Activated naive CD8-positive, alpha-beta T cell treated with anti-CD3 and anti-CD28 coated beads, Interleukin-2, amount 10 ng/mL, durations not matched to agents 7 days and 5 days (primary cell): Measurements from ENCODE around the gene HBP1. TPM values are rescaled to one million over a fixed set of nuclear protein-coding genes. Genes with fewer than 3 reads are reported as not detected.
"Not testable (repeated sequence)": the region's sequence is repeated elsewhere in the genome, so short reads cannot be mapped to it uniquely, and the experiment has no call there.

ENCODE experiments used
- ATAC-seq: fragments of 150-1000 bp; cut with Tn5 transposase; one replicate; pipeline ENCODE4 v1.10.0; 2021; ENCODE audit warnings: low read depth, moderate library complexity
- POLR2A ChIA-PET: fragments of 350-600 bp; sonication (Branson Sonifier 250); formaldehyde crosslinking; loops from one replicate; lab custom pipeline; 2021; ENCODE audit warnings: antibody characterized with exemption; lab: Charles Lee
- DNase-seq: peaks from one replicate; pipeline ENCODE4 v3.0.0; 2021
- H3K27ac Mint-ChIP-seq: one replicate; pipeline ENCODE4 v1.8.0; 2022; ENCODE audit warnings: mild to moderate bottlenecking, mixed read lengths
- H3K27me3 Mint-ChIP-seq: one replicate; pipeline ENCODE4 v1.8.0; 2022; ENCODE audit warnings: mild to moderate bottlenecking, moderate library complexity, mixed read lengths
- H3K36me3 Mint-ChIP-seq: one replicate; pipeline ENCODE4 v1.8.0; 2021; ENCODE audit warnings: mild to moderate bottlenecking, mixed read lengths
- H3K4me1 Mint-ChIP-seq: one replicate; pipeline ENCODE4 v1.8.0; 2021; ENCODE audit warnings: mixed read lengths
- H3K4me3 Mint-ChIP-seq: one replicate; pipeline ENCODE4 v1.8.0; 2022; ENCODE audit warnings: mild to moderate bottlenecking, moderate library complexity, mixed read lengths
- H3K9me3 Mint-ChIP-seq: one replicate; pipeline ENCODE4 v1.8.0; 2021; ENCODE audit warnings: mixed read lengths
- total RNA-seq, 2 experiments: library from RNA; stranded (reverse); gene quantifications; one replicate each; pipeline ENCODE4 v1.2.3, GENCODE V29; 2021

HBP1 gene, protein sequence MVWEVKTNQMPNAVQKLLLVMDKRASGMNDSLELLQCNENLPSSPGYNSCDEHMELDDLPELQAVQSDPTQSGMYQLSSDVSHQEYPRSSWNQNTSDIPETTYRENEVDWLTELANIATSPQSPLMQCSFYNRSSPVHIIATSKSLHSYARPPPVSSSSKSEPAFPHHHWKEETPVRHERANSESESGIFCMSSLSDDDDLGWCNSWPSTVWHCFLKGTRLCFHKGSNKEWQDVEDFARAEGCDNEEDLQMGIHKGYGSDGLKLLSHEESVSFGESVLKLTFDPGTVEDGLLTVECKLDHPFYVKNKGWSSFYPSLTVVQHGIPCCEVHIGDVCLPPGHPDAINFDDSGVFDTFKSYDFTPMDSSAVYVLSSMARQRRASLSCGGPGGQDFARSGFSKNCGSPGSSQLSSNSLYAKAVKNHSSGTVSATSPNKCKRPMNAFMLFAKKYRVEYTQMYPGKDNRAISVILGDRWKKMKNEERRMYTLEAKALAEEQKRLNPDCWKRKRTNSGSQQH
- 10 to 100 TPM; 56.4 to 58.3 TPM for total RNA-seq

DNA sequence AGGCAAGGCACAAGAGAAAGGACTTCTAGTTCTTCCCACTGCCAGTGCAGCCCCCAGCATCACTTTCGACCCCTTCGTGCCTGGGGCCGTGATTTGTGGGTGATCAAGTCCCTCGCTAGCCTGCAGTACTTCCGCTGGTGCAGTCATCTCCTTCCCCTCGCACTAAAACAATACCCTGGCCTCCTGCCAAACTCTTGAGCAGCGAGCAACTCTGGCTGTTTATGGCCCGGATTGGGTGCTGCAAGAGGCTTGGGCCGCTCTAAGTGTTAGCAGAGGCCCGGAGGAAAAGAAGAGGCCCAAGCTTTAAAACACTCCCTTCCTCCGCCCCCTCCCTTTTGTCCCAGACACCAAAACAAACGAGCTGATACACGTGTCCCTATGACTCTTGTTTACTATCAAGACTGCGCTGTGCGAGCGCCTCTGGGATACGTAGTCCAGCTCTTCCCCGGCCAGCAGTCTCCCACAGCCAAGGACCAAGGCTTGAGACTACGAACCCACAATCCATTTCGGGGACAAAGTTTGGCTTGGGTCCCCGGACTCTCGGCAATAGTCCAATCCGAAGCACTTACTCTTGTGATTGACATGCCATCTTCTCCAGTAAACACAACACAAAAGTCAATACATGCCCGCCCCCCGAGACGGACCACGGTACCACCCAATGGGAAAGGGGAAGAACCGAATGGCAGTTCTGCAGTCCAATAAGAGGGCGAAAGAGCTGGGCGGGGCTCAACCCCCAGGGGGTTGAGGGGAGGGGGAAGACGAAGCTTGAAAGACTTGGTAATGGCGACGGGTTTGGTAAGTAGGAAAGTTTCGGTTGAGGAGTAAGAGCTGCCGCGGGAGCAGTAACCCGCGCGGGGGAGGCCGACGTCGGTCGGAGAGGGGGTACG is at the start of gene HBP1:
Gene HBP1, plus strand, starts transcription at position 771 of the 887 bp plus-strand sequence. CDS start 10,891 bp downstream, outside the sequence.
- peaks cover 2% of the 10 kb centered on the region for H3K27me3 Mint-ChIP-seq
- peaks cover 17% of the 10 kb centered on the region for H3K4me1 Mint-ChIP-seq
- ATAC-seq (peak; percentile 89), DNase-seq (peak; percentile 90)
- POLR2A ChIA-PET: interaction anchor here (0.7 to 2.9 kb wide), 18 partner anchors 8 to 1097 kb away, joined by 3 to 19 read pairs (median 4); partner anchors contain the start of genes CBLL1, COG5, DLD and DUS4L
- H3K36me3 Mint-ChIP-seq: peaks cover 1% of the 10 kb centered on the region
- peak within 1 kb of the TSS; percentile 98 for H3K27ac Mint-ChIP-seq
- H3K4me3 Mint-ChIP-seq: peak within 1 kb of the TSS; percentile 96
- no peaks in the 10 kb centered on the region for H3K9me3 Mint-ChIP-seq

DNA sequence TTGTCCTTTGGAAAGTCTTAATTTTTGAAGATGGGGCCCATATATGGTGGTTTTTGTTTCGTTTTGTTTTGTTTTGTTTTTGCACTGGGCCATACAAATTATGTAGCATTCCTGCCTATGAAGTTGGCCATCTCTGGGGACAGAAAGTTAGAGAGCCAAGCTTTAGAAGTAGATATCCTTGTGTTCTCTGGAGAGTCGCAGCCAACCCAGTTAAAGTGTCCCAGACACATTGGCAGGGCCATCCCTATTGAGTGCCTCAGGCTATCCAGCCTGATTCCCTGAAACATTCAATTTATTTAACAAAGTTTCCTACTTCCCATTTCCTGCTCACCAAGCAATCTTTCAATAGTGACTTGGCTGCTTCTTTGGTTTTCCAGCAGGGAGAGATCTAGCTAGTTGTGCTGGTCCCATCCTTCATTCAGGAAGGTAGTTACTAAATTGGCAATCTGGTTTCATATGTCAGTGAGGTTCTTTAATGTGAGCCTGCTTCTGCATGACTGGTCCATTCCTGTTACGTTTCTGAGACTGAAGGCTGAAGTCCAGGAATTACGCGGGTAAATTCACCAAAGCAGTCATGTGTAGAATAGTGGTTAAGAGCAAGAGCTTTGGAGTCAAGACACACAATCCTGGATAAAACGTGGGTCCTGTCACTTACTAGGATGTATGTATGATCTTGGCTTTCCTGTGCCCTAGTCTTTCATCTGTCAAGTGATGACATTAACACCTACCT is 49.3 kb upstream of the HBP1 start:
- POLR2A ChIA-PET: no interaction called here
- Mint-ChIP-seq H3K4me3 (no peak overlapping the region), H3K4me1 (peaks cover 4% of the 10 kb centered on the region), H3K27me3 (peaks cover 2% of the 10 kb centered on the region), H3K36me3 (no peaks in the 10 kb centered on the region), H3K27ac (no peak overlapping the region), H3K9me3 (no peaks in the 10 kb centered on the region)
- no peak for ATAC-seq
- no peak for DNase-seq

DNA sequence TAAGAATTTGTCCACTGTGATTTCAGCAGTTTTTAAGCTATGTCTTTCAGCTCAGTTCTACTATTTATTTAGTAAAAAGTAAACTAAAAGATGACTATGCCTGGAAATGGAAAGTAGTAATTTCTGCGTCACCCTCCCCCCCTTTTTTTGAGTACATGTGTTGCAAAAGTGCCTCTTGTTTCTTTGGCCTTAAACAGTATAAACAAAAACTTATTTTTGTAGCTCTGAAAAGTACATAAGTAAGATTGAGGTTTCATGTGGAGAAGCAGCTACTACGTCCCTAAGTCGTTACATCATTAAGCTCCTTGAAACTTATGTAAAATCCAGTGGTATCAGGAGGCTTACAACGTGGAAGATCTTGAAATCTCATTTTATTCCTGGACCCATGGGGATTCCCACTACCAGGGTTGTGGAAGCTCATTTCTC is 46.3 kb upstream of the HBP1 start:
- peaks cover 2% of the 10 kb centered on the region for H3K36me3 Mint-ChIP-seq
- no peak overlapping the region for H3K4me3 Mint-ChIP-seq
- H3K27ac Mint-ChIP-seq: no peak overlapping the region
- ATAC-seq (no peak), DNase-seq (no peak)
- H3K4me1 Mint-ChIP-seq: peaks cover 20% of the 10 kb centered on the region
- no peaks in the 10 kb centered on the region for H3K27me3 Mint-ChIP-seq
- POLR2A ChIA-PET: no interaction called here
- H3K9me3 Mint-ChIP-seq: no peaks in the 10 kb centered on the region

DNA sequence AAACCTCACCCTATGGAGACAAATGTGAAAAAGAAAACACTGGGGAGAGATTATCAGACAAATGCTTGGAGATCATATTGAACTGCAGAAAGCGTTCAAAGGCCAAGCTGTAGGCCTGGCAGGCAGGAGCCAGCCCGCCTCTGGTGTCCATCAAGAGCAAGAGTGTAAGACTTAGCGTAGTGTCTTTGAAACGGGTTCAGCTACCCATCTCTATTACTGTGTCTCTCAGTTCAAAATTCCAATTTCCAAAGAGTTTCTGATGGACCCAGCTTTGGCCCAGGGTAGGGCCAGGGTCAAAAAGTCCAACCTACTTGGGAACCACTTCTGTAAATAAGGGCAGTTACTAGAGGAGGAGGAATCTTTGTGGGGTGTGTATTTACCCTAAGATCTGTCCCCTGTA is 45.4 kb upstream of the HBP1 start:
- Mint-ChIP-seq H3K27ac (no peak overlapping the region), H3K9me3 (no peaks in the 10 kb centered on the region), H3K36me3 (peaks cover 2% of the 10 kb centered on the region), H3K4me1 (peaks cover 20% of the 10 kb centered on the region), H3K4me3 (no peak overlapping the region), H3K27me3 (no peaks in the 10 kb centered on the region)
- DNase-seq (no peak), ATAC-seq (no peak)
- POLR2A ChIA-PET: no interaction called here

DNA sequence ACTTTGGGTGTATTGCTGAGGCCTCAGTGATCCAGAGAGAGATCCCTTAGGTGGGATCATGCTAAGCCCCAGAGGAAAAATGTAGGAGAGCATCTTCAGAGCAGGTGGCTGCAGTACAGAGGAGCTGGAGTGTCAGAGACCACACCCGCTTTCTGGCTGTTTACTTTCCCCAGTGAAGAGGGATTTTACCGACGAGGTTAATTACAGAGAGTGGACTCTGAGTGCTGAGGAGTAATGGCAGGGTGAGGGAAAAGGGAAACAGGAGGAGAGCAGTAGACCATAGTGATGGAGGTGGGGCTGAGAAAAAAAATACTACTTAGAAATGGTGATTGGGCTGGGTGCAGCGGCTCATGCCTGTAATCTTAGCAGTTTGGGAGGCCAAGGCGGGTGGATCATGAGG is 43.3 kb upstream of the HBP1 start:
- POLR2A ChIA-PET: interaction anchor here (0.7 to 1.2 kb wide), 5 partner anchors 9 to 1249 kb away, joined by 3 to 5 read pairs (median 4); partner anchors contain the start of gene ATXN7L1
- no peaks in the 10 kb centered on the region for H3K9me3 Mint-ChIP-seq
- peaks cover 17% of the 10 kb centered on the region for H3K4me1 Mint-ChIP-seq
- peaks cover 10% of the 10 kb centered on the region for H3K36me3 Mint-ChIP-seq
- DNase-seq: no peak
- no peak for ATAC-seq
- H3K4me3 Mint-ChIP-seq: peak overlapping the region; percentile 85
- H3K27ac Mint-ChIP-seq: peak overlapping the region; percentile 88
- no peaks in the 10 kb centered on the region for H3K27me3 Mint-ChIP-seq

DNA sequence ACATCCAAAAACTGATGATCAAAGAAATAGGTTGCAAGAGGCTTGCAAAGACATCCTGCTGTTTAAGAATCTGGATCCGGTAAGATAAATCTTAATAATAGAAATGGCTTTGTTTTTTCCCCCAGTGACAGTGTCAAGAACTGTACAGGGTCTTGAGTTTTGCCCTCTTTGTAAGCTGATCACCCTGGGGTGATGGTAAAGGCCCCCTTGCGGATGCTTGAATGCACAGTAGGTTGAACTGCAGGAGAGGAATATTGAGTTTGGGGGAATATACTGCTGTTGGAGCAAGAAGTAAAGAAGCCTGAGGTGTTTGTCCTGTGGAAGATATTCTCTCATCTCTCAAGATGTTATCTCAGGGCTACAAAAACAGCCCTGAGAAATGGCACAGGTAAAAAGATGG is 40.6 kb upstream of the HBP1 start:
- Mint-ChIP-seq H3K9me3 (no peaks in the 10 kb centered on the region), H3K27ac (peak overlapping the region; percentile 31), H3K36me3 (peaks cover 10% of the 10 kb centered on the region), H3K4me3 (no peak overlapping the region), H3K4me1 (peaks cover 17% of the 10 kb centered on the region), H3K27me3 (no peaks in the 10 kb centered on the region)
- ATAC-seq: no peak
- DNase-seq: no peak
- POLR2A ChIA-PET: no interaction called here

DNA sequence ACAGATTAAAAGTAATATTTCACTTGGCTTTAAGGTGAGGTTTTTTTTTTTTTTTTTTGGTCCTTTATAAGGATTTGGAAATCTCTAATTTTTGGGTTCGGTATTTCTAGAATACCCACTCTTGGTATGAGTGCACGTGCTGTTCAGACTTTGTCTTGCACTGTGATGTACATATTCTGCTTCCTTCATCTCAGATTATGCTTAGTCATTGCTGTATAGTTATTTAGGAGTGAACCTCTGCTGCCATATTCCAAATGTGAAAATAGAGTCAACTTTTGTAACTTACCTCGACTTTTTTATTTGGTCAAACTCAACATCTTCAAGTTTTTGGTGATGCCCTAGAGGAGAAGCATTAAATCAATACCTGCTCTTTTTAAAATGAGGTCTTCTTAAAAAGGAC is 40.1 kb upstream of the HBP1 start:
- H3K36me3 Mint-ChIP-seq: peaks cover 10% of the 10 kb centered on the region
- no peak for ATAC-seq
- no peaks in the 10 kb centered on the region for H3K27me3 Mint-ChIP-seq
- no peaks in the 10 kb centered on the region for H3K9me3 Mint-ChIP-seq
- no peak for DNase-seq
- POLR2A ChIA-PET: no interaction called here
- H3K4me1 Mint-ChIP-seq: peaks cover 17% of the 10 kb centered on the region
- H3K27ac Mint-ChIP-seq: no peak overlapping the region
- no peak overlapping the region for H3K4me3 Mint-ChIP-seq

DNA sequence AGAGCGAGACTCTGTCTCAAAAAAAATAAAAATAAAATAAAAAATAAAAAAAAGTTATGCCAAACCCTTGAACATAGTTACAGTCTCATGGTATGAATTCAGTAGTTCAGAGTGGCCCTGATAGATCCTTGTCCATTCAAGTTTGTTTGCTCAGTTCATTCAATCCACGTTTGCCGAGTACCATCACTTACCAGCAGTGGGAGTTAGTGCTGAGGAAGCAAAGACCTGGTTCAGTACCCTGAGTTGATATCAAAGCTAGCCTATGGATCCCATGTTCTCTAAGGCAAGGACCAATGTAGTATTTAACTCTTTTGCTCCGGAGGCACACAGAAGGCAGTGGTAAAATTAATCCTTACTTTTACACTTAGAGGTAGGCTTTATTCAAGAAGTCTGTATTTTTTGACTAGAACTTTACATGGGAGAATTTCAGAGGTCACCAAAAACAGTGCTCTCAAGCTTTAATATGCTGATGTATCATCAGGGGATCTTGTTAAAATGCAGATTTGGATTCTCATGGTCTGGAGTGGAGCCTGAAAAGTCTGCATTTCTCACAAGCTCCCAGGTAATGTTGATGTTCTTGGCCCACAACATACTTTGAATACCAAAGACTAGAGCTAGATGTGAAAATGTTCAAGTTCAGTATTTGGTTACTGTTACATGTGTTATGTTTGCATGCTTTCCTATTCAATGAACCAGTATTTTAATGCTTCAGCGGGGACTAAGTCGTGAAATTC is 38.1 kb upstream of the HBP1 start:
- Mint-ChIP-seq H3K36me3 (peaks cover 8% of the 10 kb centered on the region), H3K27ac (no peak overlapping the region), H3K4me1 (peaks cover 13% of the 10 kb centered on the region), H3K27me3 (peaks cover 2% of the 10 kb centered on the region), H3K9me3 (peaks cover 2% of the 10 kb centered on the region), H3K4me3 (no peak overlapping the region)
- ATAC-seq (no peak), DNase-seq (no peak)
- POLR2A ChIA-PET: no interaction called here

DNA sequence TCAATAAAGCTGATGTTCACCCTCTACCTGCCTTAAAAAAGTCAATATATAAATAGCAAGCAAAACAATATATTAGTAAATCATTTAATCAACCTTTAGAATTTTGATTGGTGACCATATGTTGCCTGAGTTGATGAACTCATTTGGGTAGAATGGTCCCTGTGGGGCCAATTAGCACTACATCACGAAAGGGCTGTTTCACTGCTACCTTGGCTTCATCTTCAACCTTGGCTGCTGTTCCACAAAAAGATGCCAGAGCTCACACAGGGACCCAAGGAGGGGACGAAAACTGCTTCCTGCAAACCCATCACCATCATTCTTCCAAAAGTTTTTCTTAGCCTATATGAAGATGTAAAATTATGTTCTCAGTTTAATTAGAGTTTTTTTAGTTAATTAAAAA is 35.4 kb upstream of the HBP1 start:
- no peak for ATAC-seq
- H3K4me3 Mint-ChIP-seq: no peak overlapping the region
- peaks cover 2% of the 10 kb centered on the region for H3K4me1 Mint-ChIP-seq
- no peak overlapping the region for H3K27ac Mint-ChIP-seq
- peaks cover 8% of the 10 kb centered on the region for H3K36me3 Mint-ChIP-seq
- peaks cover 12% of the 10 kb centered on the region for H3K27me3 Mint-ChIP-seq
- POLR2A ChIA-PET: no interaction called here
- peaks cover 2% of the 10 kb centered on the region for H3K9me3 Mint-ChIP-seq
- no peak for DNase-seq

DNA sequence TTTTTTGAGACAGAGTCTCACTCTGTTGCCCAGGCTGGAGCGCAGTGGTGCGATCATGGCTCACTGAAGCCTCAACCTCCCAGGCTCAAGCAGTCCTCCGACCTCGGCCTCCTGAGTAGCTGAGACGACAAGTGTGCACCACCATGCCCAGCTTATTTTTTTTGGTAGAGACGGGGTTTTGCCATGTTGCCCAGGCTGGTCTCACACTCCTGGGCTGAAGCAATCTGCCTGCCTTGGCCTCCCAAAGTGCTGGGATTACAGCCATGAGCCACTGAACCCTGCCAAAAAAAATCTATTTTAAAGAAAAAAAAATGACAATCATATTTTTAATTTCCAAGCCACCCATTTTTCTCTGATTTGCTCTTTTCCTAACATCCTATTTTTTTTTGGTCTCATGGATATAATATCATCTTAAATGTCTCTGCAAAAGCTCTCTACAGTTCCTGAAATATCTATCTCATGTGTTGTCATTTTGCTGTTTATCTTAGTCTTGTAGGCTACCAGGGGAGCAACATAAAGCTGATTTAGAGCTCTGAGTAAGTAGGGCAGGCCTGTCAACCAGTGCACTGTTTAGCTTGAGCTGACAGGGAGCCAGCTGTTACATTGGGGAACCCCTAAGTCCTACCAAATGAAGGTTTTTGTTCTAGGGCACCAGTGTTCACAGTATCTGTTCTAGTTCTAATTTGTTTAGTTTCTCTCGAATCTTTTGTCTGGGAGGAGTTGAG is 29.9 kb upstream of the HBP1 start:
- Mint-ChIP-seq H3K36me3 (peaks cover 1% of the 10 kb centered on the region), H3K4me3 (no peak overlapping the region), H3K4me1 (no peaks in the 10 kb centered on the region), H3K27me3 (peaks cover 12% of the 10 kb centered on the region), H3K27ac (no peak overlapping the region), H3K9me3 (peaks cover 2% of the 10 kb centered on the region)
- DNase-seq (no peak), ATAC-seq (no peak)
- POLR2A ChIA-PET: no interaction called here

DNA sequence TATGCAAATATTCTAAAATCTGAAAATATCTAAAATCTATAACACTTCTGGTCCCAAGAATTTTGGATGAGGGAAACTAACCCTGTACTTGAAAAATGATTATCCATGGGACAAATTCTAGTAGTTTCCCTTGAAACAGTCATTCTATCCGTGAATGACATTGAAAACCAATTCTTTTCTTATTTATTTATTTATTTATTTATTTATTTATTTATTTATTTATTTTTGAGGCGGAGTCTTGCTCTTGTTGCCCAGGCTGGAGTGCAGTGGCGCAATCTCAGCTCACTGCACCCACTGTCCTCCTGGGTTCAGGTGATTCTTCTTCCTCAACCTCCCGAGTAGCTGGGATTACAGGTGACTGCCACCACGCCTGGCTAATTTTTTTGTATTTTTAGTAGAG is 24.9 kb upstream of the HBP1 start:
- H3K27me3 Mint-ChIP-seq, H3K4me1 Mint-ChIP-seq, H3K4me3 Mint-ChIP-seq, ATAC-seq, H3K9me3 Mint-ChIP-seq, DNase-seq, H3K27ac Mint-ChIP-seq, POLR2A ChIA-PET, H3K36me3 Mint-ChIP-seq: not testable (repeated sequence)
